Stimulated activated CD8-positive, alpha-beta memory T cell treated with anti-CD3 and anti-CD28 coated beads, Interleukin-7, amount 100 ng/mL, for 1 hour (primary cell): Measurements from ENCODE around the gene BZW2.

Source experiments
- DNase-seq, 2 donors: peaks; one replicate each; pipeline ENCODE4 v3.0.0-alpha.2; 2020; ENCODE audit warnings: low read depth in 2 of 2

BZW2 gene

GRCh38 chr7:16753102-16753931 is 107.3 kb downstream of the BZW2 start, which contains the start of gene TSPAN13:
TSS of gene TSPAN13 (plus strand) at chr7:16753755. CDS start at chr7:16753968, 213 bp downstream.
- peak; percentile 5 to 12 for DNase-seq

- no peak for DNase-seq
These were observed 108.2 kb downstream of the BZW2 start for GRCh38 chr7:16753932-16754855.

GRCh38 chr7:16754856-16755317 is 108.9 kb downstream of the BZW2 start:
- no peak for DNase-seq

GRCh38 chr7:16755397-16755796 is 109.4 kb downstream of the BZW2 start:
- DNase-seq = no peak
